Urothelium cell line (cell line): ENCODE data around the gene MARCKSL1.
"Not testable (repeated sequence)": the region's sequence is repeated elsewhere in the genome, so short reads cannot be mapped to it uniquely, and the experiment has no call there.

Source experiments
- DNase-seq: peaks from one replicate; pipeline ENCODE4 v3.0.0; 2011; ENCODE audit warnings: low spot score, mixed read lengths
- FAIRE-seq: peaks from 2 replicates; lab custom pipeline; 2011; peaks lifted over from hg19 to GRCh38; lab: Jason Lieb, UNC

MARCKSL1 gene

DNA sequence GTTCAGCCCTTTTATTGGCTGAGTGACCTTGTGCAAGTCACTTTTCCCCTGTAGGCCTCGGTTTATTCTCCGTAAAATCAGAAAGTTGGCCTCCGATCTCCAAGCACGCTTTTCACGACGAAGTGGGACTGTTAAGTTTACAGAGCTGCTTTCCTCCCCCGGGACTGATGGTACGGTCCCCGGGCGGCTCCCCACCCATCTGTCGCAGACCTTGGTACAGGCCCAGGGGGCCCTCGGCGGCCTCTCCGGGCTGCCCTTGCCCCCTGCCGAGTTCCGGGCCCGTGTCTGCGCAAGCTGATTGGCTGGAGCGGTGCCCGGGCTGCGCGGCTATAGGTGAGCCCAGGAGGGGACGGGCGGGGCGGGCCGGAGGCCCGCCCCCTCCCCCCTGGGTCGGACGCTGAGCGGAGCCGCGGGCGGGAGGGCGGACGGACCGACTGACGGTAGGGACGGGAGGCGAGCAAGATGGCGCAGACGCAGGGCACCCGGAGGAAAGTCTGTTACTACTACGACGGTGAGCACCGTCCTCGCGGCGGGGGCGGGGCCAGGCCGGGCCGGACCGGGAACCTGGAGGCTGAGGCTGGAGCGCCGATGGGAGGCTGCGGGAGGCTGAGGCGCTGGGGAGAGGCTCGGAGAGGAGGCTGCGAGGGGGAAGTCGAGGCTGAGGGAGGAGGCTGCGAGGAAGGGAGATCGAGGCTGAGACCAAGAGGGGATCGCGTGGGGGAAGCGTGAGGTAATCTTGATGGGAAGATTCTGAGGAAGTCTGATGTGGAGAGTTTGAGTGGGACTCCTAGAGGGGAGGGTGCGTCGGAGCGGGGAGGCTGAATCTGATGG is 44.1 kb downstream of the MARCKSL1 start, which contains the start of gene HDAC1:
Gene HDAC1, plus strand, starts transcription at position 376 of the 831 bp plus-strand sequence. Its CDS starts 87 bp downstream, at position 463.
- FAIRE-seq (peak; percentile 17), DNase-seq (peak; percentile 99)

GRCh38 chr1:32291145-32291707 is 44.8 kb downstream of the MARCKSL1 start:
- DNase-seq (peak; percentile 59), FAIRE-seq (no peak)

GRCh38 chr1:32289256-32289655 is 46.8 kb downstream of the MARCKSL1 start:
- DNase-seq (no peak), FAIRE-seq (no peak)

DNA sequence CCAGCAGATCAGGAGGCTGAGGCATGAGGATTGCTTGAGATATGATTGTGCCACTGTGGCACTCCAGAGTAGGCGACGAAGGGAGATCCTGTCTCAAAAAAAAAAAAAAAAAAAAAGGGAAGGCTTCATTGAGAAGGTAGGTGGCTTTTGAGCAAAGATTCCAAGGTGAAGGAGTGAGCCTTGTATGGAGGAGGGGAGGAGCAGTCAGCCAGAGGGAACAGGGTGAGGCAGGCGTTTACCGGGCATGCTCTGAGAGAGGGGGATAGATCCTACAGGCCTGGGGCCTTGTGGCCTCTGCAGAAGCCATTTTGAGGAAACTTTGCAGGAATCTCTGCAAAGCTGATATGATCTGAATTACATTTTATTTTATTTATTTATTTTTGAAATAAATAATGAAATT is 49.3 kb downstream of the MARCKSL1 start:
- no peak for DNase-seq
- FAIRE-seq: no peak

GRCh38 chr1:32285658-32286057 is 50.4 kb downstream of the MARCKSL1 start:
- DNase-seq (no peak), FAIRE-seq (no peak)

DNA sequence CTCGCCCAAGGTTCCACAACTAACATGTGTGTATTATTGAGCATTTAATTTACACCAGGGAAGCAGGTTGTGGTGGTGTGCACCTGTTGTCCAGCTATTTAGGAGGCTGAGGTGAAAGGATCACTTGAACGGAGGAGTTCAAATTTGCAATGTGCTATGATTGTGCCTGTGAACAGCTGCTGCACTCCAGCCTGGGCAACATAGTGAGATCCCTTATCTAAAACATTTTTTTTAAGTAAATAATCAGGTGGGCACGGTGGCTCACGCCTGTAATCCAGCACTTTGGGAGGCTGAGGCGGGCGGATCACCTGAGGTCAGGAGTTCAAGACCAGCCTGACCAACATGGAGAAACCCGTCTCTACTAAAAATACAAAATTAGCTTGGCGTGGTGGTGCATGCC is 51.3 kb downstream of the MARCKSL1 start:
- not testable (repeated sequence) for DNase-seq, FAIRE-seq
